Caco-2 (cell line): Measurements from ENCODE around the gene C6orf62. TPM values are rescaled to one million over a fixed set of nuclear protein-coding genes. Genes with fewer than 3 reads are reported as not detected.

Source experiments
- BruUV-seq: library from RNA; stranded (reverse); fragments of 400-500 nt; replicated peaks from 2 replicates; lab custom pipeline; 2021; lab: Mats Ljungman, UMichigan
- CTCF ChIA-PET: fragments of 300-600 bp; sonication (Branson Sonifier 250); formaldehyde crosslinking; loops from one replicate; lab custom pipeline; 2022; ENCODE audit warnings: antibody characterized with exemption; lab: Charles Lee
- POLR2A ChIA-PET: fragments of 300-600 bp; sonication (Branson Sonifier 250); formaldehyde crosslinking; loops from one replicate; lab custom pipeline; 2022; ENCODE audit warnings: antibody characterized with exemption; lab: Charles Lee
- DNase-seq, 2 experiments: peaks; one replicate each; pipeline versions ENCODE4 v3.0.0 to v3.0.0-alpha.2; 2020 to 2022
- H3K27me3 ChIP-seq: replicated peaks from 2 replicates; pipeline ENCODE4 v1.6.0; 2011; ENCODE audit warnings: low read length; ENCODE audit not compliant: control insufficient read depth, insufficient read depth
- H3K36me3 ChIP-seq: 2 replicates; pipeline ENCODE4 v1.5.1; 2011; ENCODE audit warnings: low read length; ENCODE audit not compliant: control insufficient read depth, insufficient read depth
- H3K4me1 ChIP-seq: fragments of 250-450 bp; sonication (Bioruptor Pico); 2 replicates; pipeline ENCODE4 v1.5.1; 2020; ENCODE audit warnings: mild to moderate bottlenecking
- H3K4me3 ChIP-seq: 2 replicates; pipeline ENCODE4 v1.5.1; 2011; ENCODE audit warnings: low read depth, mild to moderate bottlenecking, control low read depth, low read length
- H3K9me3 ChIP-seq: fragments of 250-450 bp; sonication (Bioruptor Pico); 2 replicates; pipeline ENCODE4 v1.5.1; 2020; ENCODE audit warnings: mild to moderate bottlenecking, moderate library complexity
- H3K27ac Mint-ChIP-seq: one replicate; pipeline ENCODE4 v1.8.0; 2022; ENCODE audit warnings: mixed read lengths; ENCODE audit not compliant: unreplicated experiment
- H3K27me3 Mint-ChIP-seq: one replicate; pipeline ENCODE4 v1.8.0; 2022; ENCODE audit warnings: mixed read lengths; ENCODE audit not compliant: insufficient read depth, unreplicated experiment
- H3K36me3 Mint-ChIP-seq: one replicate; pipeline ENCODE4 v1.8.0; 2022; ENCODE audit warnings: mild to moderate bottlenecking, mixed read lengths; ENCODE audit not compliant: insufficient read depth, unreplicated experiment
- H3K4me1 Mint-ChIP-seq: one replicate; pipeline ENCODE4 v1.8.0; 2022; ENCODE audit warnings: low read depth, mixed read lengths; ENCODE audit not compliant: unreplicated experiment
- H3K4me3 Mint-ChIP-seq: one replicate; pipeline ENCODE4 v1.8.0; 2022; ENCODE audit warnings: mild to moderate bottlenecking, moderate library complexity, mixed read lengths; ENCODE audit not compliant: unreplicated experiment
- H3K9me3 Mint-ChIP-seq: one replicate; pipeline ENCODE4 v1.8.0; 2022; ENCODE audit warnings: mixed read lengths; ENCODE audit not compliant: unreplicated experiment
- CTCF ChIP-seq, 2 experiments: fragments of 200-600 bp in 1 of 2; IDR thresholded peaks; 1 replicate in 1 of 2; 2 replicates in 1 of 2; pipeline versions ENCODE4 v1.5.1 to v1.8.0; 2011 to 2022; ENCODE audit warnings: antibody characterized with exemption in 1 of 2, control low read depth in 1 of 2, inconsistent platforms in 1 of 2, low read depth in 1 of 2, low read length in 1 of 2, mild to moderate bottlenecking in 1 of 2, moderate library complexity in 1 of 2; ENCODE audit not compliant: insufficient read depth in 1 of 2, severe bottlenecking in 1 of 2, unreplicated experiment in 1 of 2
- intact Hi-C: fragments of 100-400 bp; cut with micrococcal nuclease; formaldehyde crosslinking; loops from one replicate; pipeline ENCODE4 v1.10.0; 2022; ENCODE audit not compliant: unreplicated experiment
- total RNA-seq: library from RNA; stranded (reverse); gene quantifications from 2 replicates; pipeline ENCODE4 v1.2.3, GENCODE V29; 2022

The C6orf62 gene
- total RNA-seq, 1 experiment from 2014 or later = 74.2 TPM

- Histone ChIP-seq H3K9me3 (no peaks in the 10 kb centered on the region), H3K27me3 (no peaks in the 10 kb centered on the region), H3K4me3 (no peak overlapping the region), H3K4me1 (no peaks in the 10 kb centered on the region), H3K36me3 (no peaks in the 10 kb centered on the region; the same call in 1 of the 2 replicates)
- H3K27me3 Mint-ChIP-seq = no peaks in the 10 kb centered on the region
- ChIA-PET CTCF (no interaction called here), POLR2A (interaction anchor here (0.6 kb wide), 1 partner anchor 786 kb away, joined by 3 read pairs; no protein-coding TSS in a partner anchor)
- DNase-seq = no peak
- H3K36me3 Mint-ChIP-seq = peaks cover 89% of the 10 kb centered on the region
- BruUV-seq = no TSS peak
- H3K4me1 Mint-ChIP-seq = no peaks in the 10 kb centered on the region
- no peak for TF ChIP-seq CTCF (IDR thresholded peaks at IDR 0.05; ENCODE audit: insufficient read depth in 1 of 2, low read depth in 1 of 2, low read length in 1 of 2, severe bottlenecking in 1 of 2, unreplicated experiment in 1 of 2)
- H3K4me3 Mint-ChIP-seq = no peak overlapping the region
- intact Hi-C loops = no loop called here
- H3K27ac Mint-ChIP-seq = no peak overlapping the region
- no peaks in the 10 kb centered on the region for H3K9me3 Mint-ChIP-seq
Observed at GRCh38 chr6:24704468-24704867, 14.5 kb downstream of the C6orf62 start.

GRCh38 chr6:24702720-24703282, 16.2 kb downstream of the C6orf62 start:
- H3K27ac Mint-ChIP-seq = no peak overlapping the region
- ChIA-PET CTCF (no interaction called here), POLR2A (no interaction called here)
- H3K4me3 ChIP-seq = no peak overlapping the region
- no peak for DNase-seq
- no peaks in the 10 kb centered on the region for H3K4me1 Mint-ChIP-seq
- no peaks in the 10 kb centered on the region for H3K27me3 Mint-ChIP-seq
- no peaks in the 10 kb centered on the region for H3K9me3 ChIP-seq
- no peak for TF ChIP-seq CTCF (IDR thresholded peaks at IDR 0.05; ENCODE audit: insufficient read depth in 1 of 2, low read depth in 1 of 2, low read length in 1 of 2, severe bottlenecking in 1 of 2, unreplicated experiment in 1 of 2)
- H3K27me3 ChIP-seq = no peaks in the 10 kb centered on the region
- no TSS peak for BruUV-seq
- no peaks in the 10 kb centered on the region; the same call in 1 of the 2 replicates for H3K36me3 ChIP-seq
- intact Hi-C loops = no loop called here
- H3K4me3 Mint-ChIP-seq = no peak overlapping the region
- H3K36me3 Mint-ChIP-seq = peaks cover 87% of the 10 kb centered on the region
- H3K4me1 ChIP-seq = no peaks in the 10 kb centered on the region
- no peaks in the 10 kb centered on the region for H3K9me3 Mint-ChIP-seq

DNA sequence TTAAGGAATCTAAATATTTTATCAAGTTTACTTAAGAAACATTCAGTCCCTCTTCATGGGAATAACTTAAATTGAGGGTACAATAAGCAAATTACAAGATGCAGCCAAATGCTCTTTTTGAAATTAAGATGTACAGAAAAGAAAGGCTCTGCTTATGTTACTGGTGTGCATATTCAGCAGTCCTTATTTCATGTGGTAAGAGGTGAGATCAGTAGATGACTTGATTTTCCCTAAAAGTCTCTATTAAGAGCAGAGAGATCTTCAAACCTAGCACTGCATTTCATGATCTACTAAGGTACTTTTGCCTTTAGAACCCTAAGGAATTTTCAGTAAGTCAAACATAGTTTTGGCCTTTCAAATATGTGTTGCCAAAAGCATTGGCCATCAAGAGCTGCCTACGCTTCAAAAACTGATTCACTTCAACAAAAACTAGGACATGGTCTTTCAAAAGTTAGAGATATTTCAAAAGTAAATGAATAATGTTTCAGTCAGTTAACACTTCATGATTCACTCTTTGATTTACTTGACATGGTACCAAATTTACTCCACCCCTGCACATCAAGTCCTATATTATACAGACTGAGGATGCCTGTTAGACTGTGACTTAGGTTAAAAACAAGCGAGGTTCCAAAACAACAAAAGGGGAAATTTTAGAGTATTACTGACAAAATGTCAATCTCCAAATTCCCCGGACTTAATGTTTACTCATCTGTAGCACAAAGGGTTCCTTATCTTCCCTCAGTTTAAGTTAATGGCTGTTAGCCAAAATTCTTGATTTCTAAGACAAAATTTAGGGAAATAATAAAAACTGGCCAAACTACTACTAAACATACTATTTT, 19.2 kb downstream of the C6orf62 start:
- Mint-ChIP-seq H3K27ac (no peak overlapping the region), H3K36me3 (peaks cover 66% of the 10 kb centered on the region), H3K4me1 (no peaks in the 10 kb centered on the region), H3K27me3 (no peaks in the 10 kb centered on the region), H3K4me3 (no peak overlapping the region), H3K9me3 (no peaks in the 10 kb centered on the region)
- no peak for TF ChIP-seq CTCF (IDR thresholded peaks at IDR 0.05; ENCODE audit: insufficient read depth in 1 of 2, low read depth in 1 of 2, low read length in 1 of 2, severe bottlenecking in 1 of 2, unreplicated experiment in 1 of 2)
- Histone ChIP-seq H3K4me3 (no peak overlapping the region), H3K4me1 (no peaks in the 10 kb centered on the region), H3K27me3 (no peaks in the 10 kb centered on the region), H3K36me3 (no peaks in the 10 kb centered on the region; the same call in 1 of the 2 replicates), H3K9me3 (no peaks in the 10 kb centered on the region)
- CTCF ChIA-PET = no interaction called here
- POLR2A ChIA-PET = no interaction called here
- DNase-seq = no peak
- BruUV-seq = no TSS peak
- intact Hi-C loops = loop anchor here (5.0 kb wide), 1 partner anchor 267 kb away; no protein-coding TSS in a partner anchor
